Testis (tissue), 2 donors: ENCODE results near the gene SRSF6.

ENCODE experiments used
- CTCF ChIP-seq, 3 experiments: fragments of 450-650 bp in 2 of 3; fragments of 200-600 bp in 1 of 3; sonication (generic) in 1 of 3; IDR thresholded peaks; one replicate each; pipeline ENCODE4 v1.5.1; 2016 to 2019; ENCODE audit warnings: antibody characterized with exemption in 3 of 3, mild to moderate bottlenecking in 2 of 3, moderate library complexity in 1 of 3
- POLR2A ChIP-seq: fragments of 450-650 bp; IDR thresholded peaks from one replicate; pipeline ENCODE4 v1.6.1; 2017; ENCODE audit warnings: antibody characterized with exemption, mild to moderate bottlenecking, moderate library complexity

DNA sequence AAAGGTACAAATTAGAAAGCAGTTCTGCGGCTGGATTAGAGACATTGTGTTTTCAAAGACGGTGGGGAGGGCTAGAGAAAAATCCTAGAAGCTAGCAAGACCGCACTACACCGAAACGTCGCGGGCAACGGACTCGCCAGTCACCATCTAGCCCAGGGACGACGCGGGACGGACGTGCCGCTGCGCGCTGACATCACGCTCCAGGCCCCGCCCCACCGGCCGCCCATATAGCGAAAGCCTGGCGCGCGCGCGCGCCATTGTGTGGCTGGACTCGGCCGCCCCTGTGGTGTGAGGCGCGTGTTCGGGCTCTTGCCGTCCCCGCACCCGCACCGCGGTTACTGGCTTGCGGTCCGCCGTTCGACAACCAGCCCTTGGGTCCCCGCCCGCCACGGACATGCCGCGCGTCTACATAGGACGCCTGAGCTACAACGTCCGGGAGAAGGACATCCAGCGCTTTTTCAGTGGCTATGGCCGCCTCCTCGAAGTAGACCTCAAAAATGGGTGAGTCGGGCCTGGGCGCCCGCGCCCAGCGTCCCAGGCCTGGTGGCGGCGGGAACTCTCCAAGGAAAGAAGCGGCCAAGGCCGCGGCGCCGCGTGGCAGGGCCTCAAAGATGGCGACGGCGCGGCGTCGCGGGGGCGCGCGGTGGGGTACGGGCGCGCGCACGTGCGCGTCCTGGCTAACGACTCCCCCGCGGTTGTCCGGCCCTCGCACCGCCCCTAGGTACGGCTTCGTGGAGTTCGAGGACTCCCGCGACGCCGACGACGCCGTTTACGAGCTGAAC lies at the start of gene SRSF6:
- TF ChIP-seq CTCF (IDR thresholded peaks at IDR 0.05): no peak
- TF ChIP-seq POLR2A: peak; percentile 92
